OCI-LY7 (cell line): ENCODE data around the gene GAN. TPM values are rescaled to one million over a fixed set of nuclear protein-coding genes. Genes with fewer than 3 reads are reported as not detected.

ENCODE experiments used
- BruUV-seq: library from RNA; stranded (reverse); fragments of 400-500 nt; replicated peaks from 2 replicates; lab custom pipeline; 2021; lab: Mats Ljungman, UMichigan
- CTCF ChIA-PET: fragments of 300-600 bp; sonication (Branson Sonifier 250); formaldehyde crosslinking; loops from one replicate; lab custom pipeline; 2022; ENCODE audit warnings: antibody characterized with exemption; ENCODE audit not compliant: unreplicated experiment; lab: Charles Lee
- POLR2A ChIA-PET: fragments of 300-600 bp; sonication (Branson Sonifier 250); formaldehyde crosslinking; loops from one replicate; lab custom pipeline; 2022; ENCODE audit warnings: antibody characterized with exemption; lab: Charles Lee
- DNase-seq: peaks from one replicate; pipeline ENCODE4 v3.0.0-alpha.2; 2015; ENCODE audit warnings: low spot score
- H2AFZ ChIP-seq: fragments of 200-600 bp; sonication (generic), shearing (Covaris generic); 2 replicates; pipeline ENCODE4 v1.6.1; 2014; ENCODE audit warnings: mild to moderate bottlenecking, antibody characterized with exemption, low read length, moderate library complexity
- H3K27ac ChIP-seq: fragments of 200-600 bp; sonication (generic); 2 replicates; pipeline ENCODE4 v1.5.1; 2014; ENCODE audit warnings: mixed run types, low read depth, mild to moderate bottlenecking, moderate library complexity, low read length, inconsistent platforms; ENCODE audit not compliant: poor library complexity, severe bottlenecking
- H3K36me3 ChIP-seq: fragments of 200-600 bp; sonication (generic); 2 replicates; pipeline ENCODE4 v1.6.1; 2014; ENCODE audit warnings: mild to moderate bottlenecking, antibody characterized with exemption, low read length, moderate library complexity, mixed read lengths; ENCODE audit not compliant: insufficient read depth
- H3K4me1 ChIP-seq: fragments of 200-600 bp; sonication (generic); 2 replicates; pipeline ENCODE4 v1.5.1; 2014; ENCODE audit warnings: mild to moderate bottlenecking, low read length; ENCODE audit not compliant: insufficient read depth, poor library complexity, severe bottlenecking
- H3K4me2 ChIP-seq: fragments of 200-600 bp; sonication (generic); 2 replicates; pipeline ENCODE4 v1.6.1; 2014; ENCODE audit warnings: mild to moderate bottlenecking, low read length
- H3K4me3 ChIP-seq: fragments of 200-600 bp; sonication (generic); 2 replicates; pipeline ENCODE4 v1.5.1; 2014; ENCODE audit warnings: mild to moderate bottlenecking, low read depth, low read length; ENCODE audit not compliant: poor library complexity, severe bottlenecking
- H3K79me2 ChIP-seq: fragments of 200-600 bp; sonication (generic); 2 replicates; pipeline ENCODE4 v1.6.1; 2016; ENCODE audit warnings: low read depth, mild to moderate bottlenecking, low read length, moderate library complexity, mixed read lengths; ENCODE audit not compliant: insufficient read depth
- H3K9me2 ChIP-seq: fragments of 200-600 bp; sonication (generic); 2 replicates; pipeline ENCODE4 v1.6.1; 2016; ENCODE audit warnings: mild to moderate bottlenecking, low read length, mixed read lengths; ENCODE audit not compliant: insufficient read depth
- H3K9me3 ChIP-seq: fragments of 200-600 bp; sonication (generic); 2 replicates; pipeline ENCODE4 v1.6.1; 2014; ENCODE audit warnings: mild to moderate bottlenecking, mixed run types, low read length, mixed read lengths
- H4K20me1 ChIP-seq: fragments of 200-600 bp; sonication (generic); 2 replicates; pipeline ENCODE4 v1.6.1; 2014; ENCODE audit warnings: mild to moderate bottlenecking, antibody characterized with exemption, low read length, moderate library complexity, mixed read lengths; ENCODE audit not compliant: insufficient read depth
- EZH2phosphoT487 ChIP-seq: fragments of 200-600 bp; sonication (generic); IDR thresholded peaks from 2 replicates; pipeline ENCODE4 v1.6.1; 2018; ENCODE audit warnings: low read depth, borderline replicate concordance, mild to moderate bottlenecking, mixed run types, antibody characterized with exemption, low read length, moderate library complexity, mixed read lengths
- intact Hi-C: fragments of 100-400 bp; cut with micrococcal nuclease; formaldehyde crosslinking; loops from one replicate; pipeline ENCODE4 v1.10.0; 2022; ENCODE audit not compliant: unreplicated experiment
- total RNA-seq, 2 experiments: library from RNA; depleted of rRNA in 1 of 2; stranded (reverse); fragments of >200 nt in 1 of 2; shearing (Covaris generic) in 1 of 2; gene quantifications; 2 replicates each; pipeline ENCODE4 v1.2.3, GENCODE V29; 2014 to 2022
- TF ChIP-seq, protein P1 (sequence below): fragments of 200-600 bp; sonication (generic); conservative IDR thresholded peaks from 2 replicates; pipeline ENCODE4 v1.5.1; 2014; ENCODE audit warnings: mild to moderate bottlenecking, antibody characterized with exemption, low read length, moderate library complexity, mixed read lengths

The GAN gene
- total RNA-seq, 2 experiments from 2014 or later = 5.1 to 14.2 TPM

DNA sequence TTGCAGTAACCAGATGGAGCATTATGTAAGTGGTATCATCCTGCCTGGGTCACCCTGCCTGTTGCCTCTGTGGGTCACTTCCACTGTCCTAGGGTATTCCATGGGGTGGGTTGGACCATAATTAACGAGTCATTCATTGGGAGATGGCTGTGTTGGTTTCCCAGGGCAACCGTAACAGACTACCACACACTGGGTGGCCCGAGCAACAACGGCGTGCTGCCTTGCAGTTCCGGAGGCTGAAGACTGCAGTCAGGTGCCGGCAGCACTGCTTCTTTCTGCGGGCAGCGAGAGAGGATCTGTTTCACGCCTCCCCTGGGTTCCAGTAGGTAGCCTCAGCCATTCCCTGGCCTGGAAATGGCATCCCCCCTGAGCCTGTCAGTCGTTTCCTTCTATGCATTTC lies 101.0 kb downstream of the GAN start:
- no peak overlapping the region for H3K4me3 ChIP-seq
- DNase-seq = no peak
- no peak overlapping the region for H3K27ac ChIP-seq
- H3K9me2 ChIP-seq = no peaks in the 10 kb centered on the region
- ChIA-PET POLR2A (interaction anchor here (0.7 kb wide), 1 partner anchor 71 kb away, joined by 5 read pairs; no protein-coding TSS in a partner anchor), CTCF (no interaction called here)
- H4K20me1 ChIP-seq = no peaks in the 10 kb centered on the region
- H3K4me1 ChIP-seq = peaks cover 36% of the 10 kb centered on the region
- H3K79me2 ChIP-seq = no peaks in the 10 kb centered on the region
- no peak overlapping the region for H3K4me2 ChIP-seq
- no peak overlapping the region for H2AFZ ChIP-seq
- H3K36me3 ChIP-seq = no peaks in the 10 kb centered on the region
- intact Hi-C loops = no loop called here
- BruUV-seq = no TSS peak
- H3K9me3 ChIP-seq = no peaks in the 10 kb centered on the region
- TF ChIP-seq, protein P1, sequence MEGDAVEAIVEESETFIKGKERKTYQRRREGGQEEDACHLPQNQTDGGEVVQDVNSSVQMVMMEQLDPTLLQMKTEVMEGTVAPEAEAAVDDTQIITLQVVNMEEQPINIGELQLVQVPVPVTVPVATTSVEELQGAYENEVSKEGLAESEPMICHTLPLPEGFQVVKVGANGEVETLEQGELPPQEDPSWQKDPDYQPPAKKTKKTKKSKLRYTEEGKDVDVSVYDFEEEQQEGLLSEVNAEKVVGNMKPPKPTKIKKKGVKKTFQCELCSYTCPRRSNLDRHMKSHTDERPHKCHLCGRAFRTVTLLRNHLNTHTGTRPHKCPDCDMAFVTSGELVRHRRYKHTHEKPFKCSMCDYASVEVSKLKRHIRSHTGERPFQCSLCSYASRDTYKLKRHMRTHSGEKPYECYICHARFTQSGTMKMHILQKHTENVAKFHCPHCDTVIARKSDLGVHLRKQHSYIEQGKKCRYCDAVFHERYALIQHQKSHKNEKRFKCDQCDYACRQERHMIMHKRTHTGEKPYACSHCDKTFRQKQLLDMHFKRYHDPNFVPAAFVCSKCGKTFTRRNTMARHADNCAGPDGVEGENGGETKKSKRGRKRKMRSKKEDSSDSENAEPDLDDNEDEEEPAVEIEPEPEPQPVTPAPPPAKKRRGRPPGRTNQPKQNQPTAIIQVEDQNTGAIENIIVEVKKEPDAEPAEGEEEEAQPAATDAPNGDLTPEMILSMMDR = no peak
- no peak for TF ChIP-seq EZH2phosphoT487

DNA sequence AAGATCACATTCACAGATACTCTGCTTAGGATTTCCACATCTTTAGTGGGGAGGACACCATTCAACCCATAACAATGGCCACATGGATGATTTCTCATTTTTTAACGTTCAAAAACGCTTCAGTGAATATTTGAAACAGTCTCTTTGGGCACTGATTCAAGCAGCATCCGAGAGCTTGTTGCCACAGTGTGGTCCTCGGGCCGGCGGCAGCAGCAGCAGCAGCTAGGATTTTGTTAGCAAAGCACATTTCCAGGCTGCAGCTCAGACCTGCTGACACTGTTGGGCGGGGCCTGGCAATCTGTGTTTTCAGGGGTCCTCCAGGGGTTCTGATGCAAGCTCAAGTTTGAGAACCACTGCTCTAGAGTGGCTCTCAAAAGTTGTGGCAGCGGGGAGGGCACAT lies 102.0 kb downstream of the GAN start:
- no peak overlapping the region for H3K4me3 ChIP-seq
- ChIA-PET CTCF (no interaction called here), POLR2A (interaction anchor here (0.7 to 1.1 kb wide), 3 partner anchors 12 to 951 kb away, joined by 3 to 4 read pairs (median 4); no protein-coding TSS in a partner anchor)
- H2AFZ ChIP-seq = no peak overlapping the region
- H3K9me3 ChIP-seq = no peaks in the 10 kb centered on the region
- no peak overlapping the region for H3K27ac ChIP-seq
- TF ChIP-seq, protein P1 = no peak
- no peak for DNase-seq
- intact Hi-C loops = no loop called here
- peaks cover 36% of the 10 kb centered on the region for H3K4me1 ChIP-seq
- H3K4me2 ChIP-seq = no peak overlapping the region
- no peaks in the 10 kb centered on the region for H3K36me3 ChIP-seq
- H3K9me2 ChIP-seq = no peaks in the 10 kb centered on the region
- no peaks in the 10 kb centered on the region for H4K20me1 ChIP-seq
- no TSS peak for BruUV-seq
- no peaks in the 10 kb centered on the region for H3K79me2 ChIP-seq

DNA sequence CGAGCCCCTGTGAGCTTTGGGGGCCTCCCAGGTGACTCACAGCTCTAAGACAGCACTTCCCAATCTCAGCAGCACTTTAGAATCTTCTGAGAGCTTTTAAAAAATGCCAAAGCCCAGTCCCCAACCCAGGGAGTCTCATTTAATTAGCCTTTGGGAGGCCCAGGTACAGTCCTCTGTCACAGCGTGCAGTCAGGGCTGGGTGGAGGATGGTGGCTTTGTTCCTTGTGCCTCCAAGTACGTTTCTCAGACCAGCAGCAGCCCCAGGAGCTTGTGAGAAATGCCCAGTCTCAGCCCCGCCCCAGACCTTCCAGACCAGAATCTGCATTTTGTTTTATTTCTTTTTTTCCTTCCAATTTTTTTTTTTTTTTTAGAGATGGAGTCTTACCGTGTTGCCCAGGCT lies 102.4 kb downstream of the GAN start:
- CTCF ChIA-PET = no interaction called here
- no peaks in the 10 kb centered on the region for H3K79me2 ChIP-seq

More for the DNA sequence above, 102.4 kb downstream of the GAN start:
- H3K36me3 ChIP-seq = no peaks in the 10 kb centered on the region
- H3K4me2 ChIP-seq = no peak overlapping the region
- H3K9me3 ChIP-seq = no peaks in the 10 kb centered on the region
- H4K20me1 ChIP-seq = no peaks in the 10 kb centered on the region
- BruUV-seq = no TSS peak
- intact Hi-C loops = no loop called here
- POLR2A ChIA-PET = interaction anchor here (0.7 to 2.0 kb wide), 3 partner anchors 11 to 411 kb away, joined by 3 to 11 read pairs (median 4); no protein-coding TSS in a partner anchor
- no peak for DNase-seq
- no peak overlapping the region for H2AFZ ChIP-seq
- TF ChIP-seq, protein P1 = no peak
- no peak for TF ChIP-seq EZH2phosphoT487
- no peak overlapping the region for H3K27ac ChIP-seq
- H3K4me1 ChIP-seq = peaks cover 32% of the 10 kb centered on the region
- no peak overlapping the region for H3K4me3 ChIP-seq
- H3K9me2 ChIP-seq = no peaks in the 10 kb centered on the region
